Thyroid gland (tissue), 4 donors: ENCODE results near the gene PARD3.

ENCODE experiments used
- POLR2A ChIP-seq, 2 donors: fragments of 450-650 bp; IDR thresholded peaks; one replicate each; pipeline ENCODE4 v1.6.1; 2017; ENCODE audit warnings: antibody characterized with exemption in 2 of 2, mild to moderate bottlenecking in 2 of 2, moderate library complexity in 1 of 2
- TF ChIP-seq, protein P1 (sequence below), 6 experiments: fragments of 200-600 bp in 3 of 6; fragments of 450-650 bp in 3 of 6; sonication (generic) in 3 of 6; IDR thresholded peaks; one replicate each; pipeline ENCODE4 v1.5.1; 2016 to 2019; ENCODE audit warnings: antibody characterized with exemption in 6 of 6, mild to moderate bottlenecking in 2 of 6, inconsistent platforms in 1 of 6, moderate library complexity in 1 of 6

DNA sequence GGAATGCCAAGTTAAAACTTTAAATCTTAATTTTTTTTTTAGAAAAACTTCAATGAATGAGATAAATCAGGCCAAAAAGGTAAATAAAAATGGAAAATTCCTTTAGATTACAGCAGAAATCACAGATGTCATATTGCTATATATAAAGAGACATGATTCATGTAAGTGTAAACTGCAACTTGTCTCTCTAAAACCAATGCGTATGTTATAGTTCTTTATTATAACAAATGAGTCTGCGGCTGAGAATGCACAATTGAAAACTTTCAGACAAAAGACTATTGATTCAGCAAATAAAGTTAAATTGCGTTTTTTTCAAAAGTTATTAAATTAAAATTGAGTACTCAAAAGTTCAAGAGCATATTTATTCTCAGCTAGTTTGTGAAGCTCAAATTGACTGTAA, 425.3 kb downstream of the PARD3 start:
- TF ChIP-seq, protein P1, sequence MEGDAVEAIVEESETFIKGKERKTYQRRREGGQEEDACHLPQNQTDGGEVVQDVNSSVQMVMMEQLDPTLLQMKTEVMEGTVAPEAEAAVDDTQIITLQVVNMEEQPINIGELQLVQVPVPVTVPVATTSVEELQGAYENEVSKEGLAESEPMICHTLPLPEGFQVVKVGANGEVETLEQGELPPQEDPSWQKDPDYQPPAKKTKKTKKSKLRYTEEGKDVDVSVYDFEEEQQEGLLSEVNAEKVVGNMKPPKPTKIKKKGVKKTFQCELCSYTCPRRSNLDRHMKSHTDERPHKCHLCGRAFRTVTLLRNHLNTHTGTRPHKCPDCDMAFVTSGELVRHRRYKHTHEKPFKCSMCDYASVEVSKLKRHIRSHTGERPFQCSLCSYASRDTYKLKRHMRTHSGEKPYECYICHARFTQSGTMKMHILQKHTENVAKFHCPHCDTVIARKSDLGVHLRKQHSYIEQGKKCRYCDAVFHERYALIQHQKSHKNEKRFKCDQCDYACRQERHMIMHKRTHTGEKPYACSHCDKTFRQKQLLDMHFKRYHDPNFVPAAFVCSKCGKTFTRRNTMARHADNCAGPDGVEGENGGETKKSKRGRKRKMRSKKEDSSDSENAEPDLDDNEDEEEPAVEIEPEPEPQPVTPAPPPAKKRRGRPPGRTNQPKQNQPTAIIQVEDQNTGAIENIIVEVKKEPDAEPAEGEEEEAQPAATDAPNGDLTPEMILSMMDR (IDR thresholded peaks at IDR 0.05) = no peak
- no peak for TF ChIP-seq POLR2A (IDR thresholded peaks at IDR 0.05)
